SK-N-MC (cell line): ENCODE data around the gene OCRL.

ENCODE experiments used
- FOXP2 ChIP-seq: optimal IDR thresholded peaks from 2 replicates; pipeline ENCODE3; 2011; ENCODE audit warnings: mild to moderate bottlenecking, moderate library complexity; ENCODE audit not compliant: insufficient read depth; ENCODE audit errors: extremely low read length, control extremely low read depth
- POLR2AphosphoS5 ChIP-seq: IDR thresholded peaks from 2 replicates; pipeline ENCODE4 v1.6.1; 2012; ENCODE audit warnings: mild to moderate bottlenecking, low read depth, low read length, borderline replicate concordance

GRCh38 chrX:129497146-129497843 is 42.8 kb upstream of the OCRL start:
- TF ChIP-seq POLR2AphosphoS5 (no peak), FOXP2 (no peak)
